NCI-H2227 (cell line): ENCODE results near the gene PIGN.

Experiments
- DNase-seq: peaks from one replicate; lab custom pipeline; 2025; ENCODE audit not compliant: unreplicated experiment; lab: John Stamatoyannopoulos, UW

The PIGN gene

GRCh38 chr18:62186774-62187542, at the start of gene PIGN, which contains the start of gene RELCH:
TSS of gene PIGN (minus strand) at chr18:62187056. CDS start at chr18:62161353, 25,703 bp downstream.
TSS of gene RELCH (plus strand) at chr18:62187255. CDS start at chr18:62187506, 251 bp downstream.
- DNase-seq, result peak; percentile 99

- no peak for DNase-seq
Observed at GRCh38 chr18:62236252-62236651, 49.4 kb upstream of the PIGN start.

GRCh38 chr18:62226047-62226446, 39.2 kb upstream of the PIGN start:
- DNase-seq, result no peak

- no peak for DNase-seq
Observed at GRCh38 chr18:62224229-62224628, 37.4 kb upstream of the PIGN start.

- no peak for DNase-seq
Observed at GRCh38 chr18:62214790-62215189, 27.9 kb upstream of the PIGN start.

- no peak for DNase-seq
Observed at GRCh38 chr18:62211325-62211828, 24.5 kb upstream of the PIGN start.

- DNase-seq, result no peak
Observed at GRCh38 chr18:62210138-62210537, 23.3 kb upstream of the PIGN start.

GRCh38 chr18:62209046-62209445, 22.2 kb upstream of the PIGN start:
- DNase-seq, result no peak

GRCh38 chr18:62206593-62206992, 19.7 kb upstream of the PIGN start:
- no peak for DNase-seq

GRCh38 chr18:62205824-62206223, 19.0 kb upstream of the PIGN start:
- no peak for DNase-seq

GRCh38 chr18:62201870-62202269, 15.0 kb upstream of the PIGN start:
- DNase-seq, result no peak

GRCh38 chr18:62200121-62200914, 13.5 kb upstream of the PIGN start:
- no peak for DNase-seq

- DNase-seq, result no peak
Observed at GRCh38 chr18:62199629-62200028, 12.8 kb upstream of the PIGN start.

- DNase-seq, result no peak
Observed at GRCh38 chr18:62198259-62198658, 11.4 kb upstream of the PIGN start.

GRCh38 chr18:62196980-62197379, 10.1 kb upstream of the PIGN start:
- no peak for DNase-seq

- no peak for DNase-seq
Observed at GRCh38 chr18:62196079-62196478, 9.2 kb upstream of the PIGN start.

- DNase-seq, result no peak
Observed at GRCh38 chr18:62189208-62189607, 2.4 kb upstream of the PIGN start.

- DNase-seq, result peak; percentile 22
Observed at GRCh38 chr18:62187543-62188510, 971 bp upstream of the PIGN start.

- peak; percentile 72 for DNase-seq
Observed at GRCh38 chr18:62186499-62186773, 420 bp downstream of the PIGN start.

GRCh38 chr18:62183578-62184195, 3.2 kb downstream of the PIGN start:
- DNase-seq, result peak; percentile 69

- DNase-seq, result no peak
Observed at GRCh38 chr18:62182220-62182619, 4.6 kb downstream of the PIGN start.
